Endometrium (tissue), 2 donors: ENCODE results near the gene TUBA4B.
"Not testable (repeated sequence)": the region's sequence is repeated elsewhere in the genome, so short reads cannot be mapped to it uniquely, and the experiment has no call there.

Experiments
- FAIRE-seq: peaks from 2 replicates; lab custom pipeline; 2012; peaks lifted over from hg19 to GRCh38; lab: Jason Lieb, UNC
- donor health status: control.
- donor health status: control.

TUBA4B gene

GRCh38 chr2:219277703-219278654 lies 24.9 kb downstream of the TUBA4B start:
- FAIRE-seq, result peak; percentile 76

DNA sequence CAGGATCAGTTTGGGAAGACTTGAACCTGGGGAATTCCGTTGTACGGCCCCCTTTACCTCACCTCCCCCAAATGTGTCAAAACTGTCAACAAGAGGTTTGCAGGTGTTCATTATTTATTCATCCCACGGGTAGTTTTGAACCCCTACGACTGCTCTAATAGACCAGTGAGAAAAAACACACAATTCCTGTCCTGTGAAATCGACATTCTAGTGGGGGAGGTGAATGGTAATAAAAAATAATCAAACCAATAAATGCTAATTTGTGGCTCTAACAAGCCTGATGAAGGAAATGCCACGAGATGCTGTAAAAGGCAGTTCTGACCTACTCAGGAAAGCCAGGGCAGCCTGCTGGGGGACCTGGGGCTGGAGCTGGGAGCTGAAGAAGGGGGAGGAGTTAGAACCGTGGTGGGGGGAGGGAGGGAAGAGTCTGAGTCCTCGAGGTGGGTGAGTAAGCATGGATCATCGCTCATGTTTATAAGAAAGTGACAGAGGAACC lies 25.7 kb downstream of the TUBA4B start:
- no peak for FAIRE-seq

DNA sequence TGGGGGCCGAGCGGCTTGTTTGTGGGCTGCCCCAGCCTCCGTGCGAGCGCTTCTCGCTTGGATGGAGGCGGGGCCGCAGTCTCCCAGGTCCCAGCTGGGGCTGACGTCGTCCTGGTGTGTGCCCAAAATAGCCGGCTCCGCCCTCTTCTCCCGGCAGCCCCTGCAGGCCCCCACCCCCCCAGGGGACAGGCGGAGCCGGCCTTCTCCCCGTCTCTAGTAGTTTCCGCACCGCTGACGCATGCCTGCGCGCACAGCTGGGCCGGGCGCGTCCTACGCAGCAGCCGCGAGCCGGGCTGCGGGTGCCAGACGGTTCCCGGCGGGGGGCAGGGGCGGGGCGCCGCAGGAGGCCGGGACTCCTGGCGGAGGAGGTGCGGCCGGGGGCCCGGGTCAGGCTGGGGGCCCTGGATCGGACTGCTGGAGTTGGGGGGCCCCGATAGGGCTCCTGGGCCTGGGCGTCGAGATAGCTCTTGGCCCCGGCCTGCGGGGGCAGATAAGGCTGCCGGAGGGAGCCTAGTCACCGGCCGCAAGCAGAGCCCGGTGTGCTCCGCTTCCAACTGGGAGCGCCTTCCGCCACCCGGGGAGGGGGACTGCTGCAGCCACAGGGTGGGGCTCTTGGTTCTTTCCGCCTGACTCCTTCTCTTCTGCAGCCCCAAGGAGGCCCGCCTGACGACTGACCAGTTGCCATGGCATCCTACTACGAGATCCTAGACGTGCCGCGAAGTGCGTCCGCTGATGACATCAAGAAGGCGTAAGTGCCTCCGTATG lies 26.3 kb downstream of the TUBA4B start, which contains the start of gene DNAJB2:
Gene DNAJB2 (plus strand): TSS at position 216 of the 765 bp plus-strand sequence. CDS start 468 bp downstream, at position 684.
- FAIRE-seq, result peak; percentile 35

GRCh38 chr2:219279916-219280516 lies 27.0 kb downstream of the TUBA4B start:
- FAIRE-seq, result no peak

GRCh38 chr2:219280651-219281050 lies 27.6 kb downstream of the TUBA4B start:
- FAIRE-seq, result no peak

DNA sequence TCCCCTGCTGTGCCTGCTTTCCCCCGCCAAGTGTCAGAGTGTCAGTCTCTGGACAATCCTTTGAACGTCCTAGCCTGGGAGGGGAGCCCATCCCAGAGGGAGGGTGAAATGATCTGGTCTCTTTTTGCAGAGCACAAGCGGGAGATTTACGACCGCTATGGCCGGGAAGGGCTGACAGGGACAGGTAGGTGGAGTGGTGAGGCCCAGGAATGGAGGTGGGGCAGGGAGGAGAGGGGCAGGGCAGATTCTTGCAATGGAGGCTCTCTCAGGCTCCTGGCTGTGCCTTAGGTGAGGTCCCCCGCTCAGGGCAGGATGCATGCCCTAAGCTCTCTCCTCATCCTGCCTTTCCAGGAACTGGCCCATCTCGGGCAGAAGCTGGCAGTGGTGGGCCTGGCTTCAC lies 28.5 kb downstream of the TUBA4B start:
- FAIRE-seq, result no peak

- FAIRE-seq, result no peak
These were observed 29.3 kb downstream of the TUBA4B start for GRCh38 chr2:219282375-219282774.

- no peak for FAIRE-seq
These were observed 30.0 kb downstream of the TUBA4B start for GRCh38 chr2:219282943-219283581.

GRCh38 chr2:219284501-219285372 lies 31.7 kb downstream of the TUBA4B start:
- FAIRE-seq, result no peak

DNA sequence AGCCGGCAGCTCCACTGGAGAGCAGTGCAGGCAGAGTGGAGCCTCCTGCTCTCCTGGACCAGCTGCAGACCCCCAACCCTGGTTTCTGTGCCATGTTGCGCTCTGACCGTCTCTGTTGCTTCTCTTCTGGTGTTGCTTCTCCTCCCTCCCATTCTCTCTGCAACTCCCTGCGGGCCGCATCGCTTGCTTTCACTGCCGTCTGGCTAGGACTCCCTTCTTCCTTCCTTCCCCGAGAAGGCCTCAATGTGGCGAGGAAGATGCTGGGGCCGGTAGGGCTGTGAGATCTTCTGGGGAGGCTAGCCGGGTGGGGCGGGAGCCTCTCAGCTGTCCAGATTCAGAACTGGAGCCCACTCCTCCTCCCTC lies 32.3 kb downstream of the TUBA4B start:
- FAIRE-seq, result no peak

DNA sequence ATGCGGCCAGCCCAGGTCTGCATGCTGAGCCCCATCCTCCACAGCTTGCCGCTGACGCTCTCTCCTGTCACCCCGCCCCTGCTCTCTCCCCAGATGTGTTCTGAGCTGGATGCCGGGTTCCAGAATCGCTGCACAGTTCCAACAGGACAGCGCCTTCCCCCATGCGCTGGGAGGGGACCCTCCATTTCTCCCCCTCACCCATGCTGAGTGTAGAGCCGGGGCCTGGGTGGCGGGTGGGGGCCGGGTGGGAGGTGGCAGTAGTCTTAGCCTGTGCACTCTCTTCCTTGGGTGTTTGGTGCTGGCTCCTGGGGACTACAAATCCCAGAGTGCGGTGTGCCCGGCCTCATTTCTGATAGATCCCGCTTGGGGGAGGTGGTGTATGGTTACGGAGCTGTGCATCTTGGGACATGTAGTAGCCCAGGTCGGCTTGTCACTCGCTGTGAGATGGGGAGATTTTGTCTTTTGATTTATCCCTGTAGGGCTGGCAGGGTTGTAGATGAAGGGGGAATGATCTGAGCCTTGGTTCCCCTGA lies 32.9 kb downstream of the TUBA4B start:
- FAIRE-seq, result no peak

DNA sequence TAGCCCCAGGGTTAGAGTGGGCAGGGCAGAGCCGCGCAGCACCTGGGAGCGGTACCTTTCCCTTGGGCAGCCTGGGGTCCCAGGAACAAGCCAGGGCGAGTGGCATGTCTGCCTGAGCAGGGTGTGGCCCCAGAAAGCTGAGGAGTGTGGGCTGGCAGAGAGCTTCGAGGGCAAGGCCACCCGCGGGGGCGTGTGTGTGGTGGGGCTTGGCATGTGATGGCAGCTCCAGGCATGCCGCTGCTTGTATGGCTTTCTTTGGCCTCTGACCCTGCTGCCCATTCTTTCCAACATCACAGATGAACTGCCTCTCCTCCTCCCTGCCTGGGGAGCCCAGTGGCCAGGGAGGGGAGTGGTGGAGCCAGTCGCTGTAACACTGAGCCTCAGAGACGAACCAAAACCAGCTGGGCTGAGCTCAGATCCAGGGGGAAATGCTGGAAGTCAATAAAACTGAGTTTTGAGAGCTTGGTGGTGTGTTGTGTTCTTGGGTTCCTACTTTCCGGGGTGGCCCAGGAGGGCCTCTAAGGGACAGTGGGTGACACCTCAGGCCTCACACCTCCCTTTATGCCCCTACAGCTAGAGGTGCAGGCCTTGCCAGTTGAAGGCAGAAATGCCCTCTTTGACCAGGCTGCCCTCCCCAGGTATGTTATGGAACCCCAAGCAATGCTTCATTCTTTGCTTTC lies 33.5 kb downstream of the TUBA4B start:
- no peak for FAIRE-seq

DNA sequence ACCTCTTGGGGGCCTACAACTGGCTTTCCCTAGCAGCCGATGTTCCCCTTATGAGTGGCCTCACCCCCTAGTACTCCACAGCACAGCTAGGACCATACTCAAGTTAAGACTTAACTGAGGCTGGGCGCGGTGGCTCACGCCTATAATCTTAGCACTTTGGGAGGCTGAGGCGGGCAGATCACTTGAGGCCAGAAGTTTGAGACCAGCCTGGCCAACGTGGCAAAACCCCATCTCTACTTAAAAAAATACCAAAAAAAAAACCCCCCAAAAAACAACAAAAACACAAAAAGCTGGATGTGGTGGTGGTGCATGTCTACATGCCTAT lies 34.0 kb downstream of the TUBA4B start:
- not testable (repeated sequence) for FAIRE-seq

GRCh38 chr2:219287580-219288265 lies 34.7 kb downstream of the TUBA4B start:
- no peak for FAIRE-seq

DNA sequence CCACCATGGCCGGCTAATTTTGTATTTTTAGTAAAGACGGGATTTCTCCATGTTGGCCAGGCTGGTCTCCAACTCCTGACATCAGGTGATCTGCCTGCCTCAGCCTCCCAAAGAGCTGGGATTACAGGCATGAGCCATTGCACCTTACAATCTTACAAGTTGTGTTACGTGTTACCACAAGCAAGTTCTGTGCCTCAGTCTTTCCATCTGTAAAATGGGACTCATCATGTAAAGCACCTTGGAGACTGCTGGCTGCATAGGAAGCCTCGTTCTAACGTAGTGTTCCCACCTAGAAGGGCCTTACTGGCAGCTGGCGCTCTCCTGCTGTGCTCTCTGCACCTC lies 36.1 kb downstream of the TUBA4B start:
- FAIRE-seq, result no peak

DNA sequence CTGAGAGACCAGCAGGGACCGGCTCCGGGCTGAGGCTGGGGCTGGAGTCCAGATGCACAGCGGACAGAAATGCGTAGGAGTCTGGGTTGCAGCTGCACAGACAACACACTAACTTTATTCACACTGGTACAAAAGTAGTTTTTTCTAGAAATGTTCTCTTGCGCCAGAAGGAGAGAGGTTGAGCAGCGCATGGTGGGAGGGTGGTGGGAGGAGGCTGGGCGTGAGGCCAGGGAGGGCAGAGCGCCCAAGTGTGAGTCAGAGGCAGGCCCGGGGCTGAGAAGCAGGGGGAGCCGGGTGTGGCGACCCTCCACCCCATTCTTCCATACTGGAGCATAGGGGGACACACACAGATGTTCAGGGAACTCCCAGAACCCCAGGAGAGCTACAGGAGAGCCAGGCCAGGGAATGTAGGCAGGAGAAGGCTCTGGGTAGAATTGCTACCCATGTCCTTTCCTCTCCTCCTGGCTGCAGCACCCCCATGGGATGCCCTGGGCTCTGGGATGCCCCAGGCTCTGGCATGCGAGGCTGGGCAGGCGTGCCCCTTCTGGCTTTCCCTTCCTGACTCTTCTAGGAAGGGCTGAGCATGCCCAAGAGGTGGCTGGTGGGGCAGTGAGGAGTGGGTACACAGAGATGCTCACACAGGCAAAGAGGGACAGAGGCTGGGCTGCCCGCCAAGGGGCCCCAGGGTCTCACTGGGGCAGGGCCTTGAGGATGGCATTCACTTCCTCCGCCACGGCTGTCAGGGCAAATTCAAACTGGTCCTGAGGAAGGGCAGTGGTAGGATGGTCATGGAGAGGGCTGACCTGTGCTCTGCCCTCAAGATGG lies 36.7 kb downstream of the TUBA4B start:
- peak; percentile 91 for FAIRE-seq

- no peak for FAIRE-seq
These were observed 37.5 kb downstream of the TUBA4B start for GRCh38 chr2:219290381-219291171.

- no peak for FAIRE-seq
These were observed 38.4 kb downstream of the TUBA4B start for GRCh38 chr2:219291394-219291793.
